GM12878 (cell line): Measurements from ENCODE around the gene KTI12.

ENCODE experiments used
- EZH2 ChIP-seq: IDR thresholded peaks from 2 replicates; pipeline ENCODE4 v1.6.1; 2012; ENCODE audit warnings: low read depth, mild to moderate bottlenecking, control low read depth, inconsistent platforms, low read length, borderline replicate concordance; ENCODE audit not compliant: control insufficient read depth
- TF ChIP-seq, protein P1 (sequence below), 3 experiments: IDR thresholded peaks in 2 of 3; conservative IDR thresholded peaks in 1 of 3; 2 replicates each; pipeline ENCODE4 v1.5.1; 2011; ENCODE audit warnings: low read depth in 3 of 3, low read length in 3 of 3, mild to moderate bottlenecking in 3 of 3, control low read depth in 2 of 3, moderate library complexity in 2 of 3, inconsistent platforms in 1 of 3, mixed read lengths in 1 of 3; ENCODE audit not compliant: control insufficient read depth in 2 of 3, insufficient read depth in 1 of 3; ENCODE audit errors: extremely low read depth in 1 of 3

GRCh38 chr1:51986718-51987117 is 46.9 kb downstream of the KTI12 start:
- no peak for TF ChIP-seq EZH2
- TF ChIP-seq, protein P1, sequence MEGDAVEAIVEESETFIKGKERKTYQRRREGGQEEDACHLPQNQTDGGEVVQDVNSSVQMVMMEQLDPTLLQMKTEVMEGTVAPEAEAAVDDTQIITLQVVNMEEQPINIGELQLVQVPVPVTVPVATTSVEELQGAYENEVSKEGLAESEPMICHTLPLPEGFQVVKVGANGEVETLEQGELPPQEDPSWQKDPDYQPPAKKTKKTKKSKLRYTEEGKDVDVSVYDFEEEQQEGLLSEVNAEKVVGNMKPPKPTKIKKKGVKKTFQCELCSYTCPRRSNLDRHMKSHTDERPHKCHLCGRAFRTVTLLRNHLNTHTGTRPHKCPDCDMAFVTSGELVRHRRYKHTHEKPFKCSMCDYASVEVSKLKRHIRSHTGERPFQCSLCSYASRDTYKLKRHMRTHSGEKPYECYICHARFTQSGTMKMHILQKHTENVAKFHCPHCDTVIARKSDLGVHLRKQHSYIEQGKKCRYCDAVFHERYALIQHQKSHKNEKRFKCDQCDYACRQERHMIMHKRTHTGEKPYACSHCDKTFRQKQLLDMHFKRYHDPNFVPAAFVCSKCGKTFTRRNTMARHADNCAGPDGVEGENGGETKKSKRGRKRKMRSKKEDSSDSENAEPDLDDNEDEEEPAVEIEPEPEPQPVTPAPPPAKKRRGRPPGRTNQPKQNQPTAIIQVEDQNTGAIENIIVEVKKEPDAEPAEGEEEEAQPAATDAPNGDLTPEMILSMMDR (IDR thresholded peaks at IDR 0.05 in 2 of 3, conservative IDR thresholded peaks at IDR 0.05 in 1 of 3; ENCODE audit: control insufficient read depth in 2 of 3, extremely low read depth in 1 of 3, insufficient read depth in 1 of 3, low read depth in 3 of 3, low read length in 3 of 3), result no peak
